Epithelial cell of proximal tubule (primary cell): ENCODE data around the gene SYT7. TPM values are rescaled to one million over a fixed set of nuclear protein-coding genes. Genes with fewer than 3 reads are reported as not detected.

Experiments used
- DNase-seq: peaks from one replicate; pipeline ENCODE4 v3.0.0-alpha.2; 2011; ENCODE audit warnings: low read depth
- H3K4me3 ChIP-seq: 2 replicates; pipeline ENCODE4 v1.5.1; 2011; ENCODE audit warnings: low read depth, mild to moderate bottlenecking, low read length
- total RNA-seq: library from RNA; depleted of rRNA; stranded (reverse); fragments of >200 nt; gene quantifications from 2 replicates; pipeline ENCODE4 v1.2.3, GENCODE V29; 2015
- TF ChIP-seq, protein P1 (sequence below): conservative IDR thresholded peaks from 2 replicates; pipeline ENCODE4 v1.5.1; 2012; ENCODE audit warnings: low read depth, mild to moderate bottlenecking, low read length

Gene SYT7
- total RNA-seq, 1 donor from 2014 or later = 0.23 TPM

DNA sequence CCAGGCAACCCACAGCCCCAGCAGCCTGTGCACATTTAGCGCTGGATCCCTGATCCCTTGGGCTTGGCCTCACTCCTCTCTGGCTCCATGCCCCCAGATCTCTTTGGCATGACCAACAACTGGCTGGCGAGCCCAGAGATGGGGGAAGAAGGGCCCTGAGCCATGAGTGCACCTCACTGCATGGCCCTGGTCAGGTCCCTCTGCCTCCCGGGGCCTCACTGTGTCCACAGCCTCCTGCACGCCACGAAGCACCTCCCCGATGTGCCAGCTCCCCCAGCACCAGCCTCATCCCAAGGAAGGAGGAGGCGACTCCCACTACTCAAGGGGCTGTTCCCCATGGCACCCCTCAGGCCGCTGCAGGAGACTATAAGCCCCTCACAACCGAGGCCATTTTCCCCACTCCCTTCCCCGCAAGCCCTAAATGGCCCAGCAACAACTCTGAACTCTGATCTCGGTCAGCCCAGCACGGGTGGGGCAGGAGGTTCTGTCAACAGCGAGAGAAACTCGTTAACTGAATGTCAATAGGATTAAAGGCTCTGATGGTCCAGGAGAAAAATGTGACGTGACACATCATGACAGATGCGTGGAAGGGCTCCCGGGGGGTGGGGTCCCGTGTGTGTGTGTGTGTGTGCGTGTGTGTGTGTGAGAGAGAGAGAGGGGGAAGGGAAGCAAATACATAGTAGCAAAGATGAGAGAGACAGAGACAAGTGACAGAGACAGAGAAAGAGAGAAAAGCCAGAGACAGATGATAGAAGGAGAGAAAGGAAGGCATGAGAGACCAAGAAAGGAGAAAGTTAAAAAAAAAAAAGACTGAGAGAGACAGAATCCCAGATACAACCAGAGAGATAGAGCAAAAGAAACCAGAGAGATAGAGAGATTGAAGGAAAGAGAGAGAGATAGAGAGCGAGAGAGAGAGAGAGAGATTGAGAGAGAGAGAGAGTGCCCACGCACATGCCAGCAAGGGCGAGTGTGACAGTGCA lies 28.4 kb upstream of the SYT7 start:
- H3K4me3 ChIP-seq = no peak overlapping the region
- no peak for DNase-seq
- TF ChIP-seq, protein P1, sequence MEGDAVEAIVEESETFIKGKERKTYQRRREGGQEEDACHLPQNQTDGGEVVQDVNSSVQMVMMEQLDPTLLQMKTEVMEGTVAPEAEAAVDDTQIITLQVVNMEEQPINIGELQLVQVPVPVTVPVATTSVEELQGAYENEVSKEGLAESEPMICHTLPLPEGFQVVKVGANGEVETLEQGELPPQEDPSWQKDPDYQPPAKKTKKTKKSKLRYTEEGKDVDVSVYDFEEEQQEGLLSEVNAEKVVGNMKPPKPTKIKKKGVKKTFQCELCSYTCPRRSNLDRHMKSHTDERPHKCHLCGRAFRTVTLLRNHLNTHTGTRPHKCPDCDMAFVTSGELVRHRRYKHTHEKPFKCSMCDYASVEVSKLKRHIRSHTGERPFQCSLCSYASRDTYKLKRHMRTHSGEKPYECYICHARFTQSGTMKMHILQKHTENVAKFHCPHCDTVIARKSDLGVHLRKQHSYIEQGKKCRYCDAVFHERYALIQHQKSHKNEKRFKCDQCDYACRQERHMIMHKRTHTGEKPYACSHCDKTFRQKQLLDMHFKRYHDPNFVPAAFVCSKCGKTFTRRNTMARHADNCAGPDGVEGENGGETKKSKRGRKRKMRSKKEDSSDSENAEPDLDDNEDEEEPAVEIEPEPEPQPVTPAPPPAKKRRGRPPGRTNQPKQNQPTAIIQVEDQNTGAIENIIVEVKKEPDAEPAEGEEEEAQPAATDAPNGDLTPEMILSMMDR = no peak

DNA sequence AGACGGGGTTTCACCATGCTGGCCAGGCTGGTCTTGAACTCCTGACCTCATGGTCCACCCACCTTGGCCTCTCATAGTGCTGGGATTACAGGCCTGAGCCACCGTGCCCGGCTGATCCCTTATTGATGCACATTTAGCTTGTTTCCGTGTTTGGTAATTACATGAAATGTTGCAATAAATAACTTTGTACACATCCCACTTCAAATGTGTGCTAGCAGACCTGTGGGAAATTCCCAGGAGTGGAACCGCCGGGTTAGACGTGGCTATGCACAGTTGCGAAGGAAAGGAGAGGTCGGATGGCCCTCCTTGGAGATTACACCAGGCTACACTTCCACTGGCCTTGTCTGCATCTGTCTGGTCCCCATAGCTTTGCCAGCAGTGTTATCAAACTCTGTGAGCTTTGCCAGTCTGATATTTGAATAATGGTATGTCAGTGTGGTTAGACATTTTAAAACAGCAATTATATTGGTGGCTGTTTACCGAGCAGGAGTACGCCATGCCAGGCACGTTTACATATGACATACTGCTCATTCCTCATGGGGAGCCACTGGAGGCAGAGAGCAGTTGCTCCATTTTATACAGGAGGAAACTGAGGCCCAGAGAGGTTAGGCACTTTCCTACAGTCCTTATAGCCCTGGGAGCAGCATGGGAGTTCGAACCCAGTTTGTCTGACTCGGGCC lies 27.2 kb upstream of the SYT7 start:
- no peak overlapping the region for H3K4me3 ChIP-seq
- DNase-seq = no peak
- TF ChIP-seq, protein P1 = no peak

DNA sequence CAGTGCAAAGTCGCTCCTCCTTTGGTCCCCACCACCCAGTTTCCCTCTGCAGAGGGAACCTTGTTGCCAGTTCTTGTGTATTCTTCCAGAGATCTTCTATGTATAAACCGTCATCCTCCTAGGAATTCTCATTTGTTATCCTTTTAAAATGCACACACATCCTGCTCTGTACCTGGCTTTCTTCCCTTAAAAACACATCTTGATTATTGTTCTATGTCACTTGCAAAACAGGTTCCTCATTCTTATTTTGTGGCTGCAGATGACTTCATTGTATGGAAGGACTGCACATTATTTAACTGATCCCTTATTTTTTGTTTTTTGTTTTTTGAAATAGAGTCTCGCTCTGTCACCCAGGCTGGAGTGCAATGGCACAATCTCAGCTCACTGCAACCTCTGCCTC lies 26.6 kb upstream of the SYT7 start:
- TF ChIP-seq, protein P1 = no peak
- no peak overlapping the region for H3K4me3 ChIP-seq
- no peak for DNase-seq

DNA sequence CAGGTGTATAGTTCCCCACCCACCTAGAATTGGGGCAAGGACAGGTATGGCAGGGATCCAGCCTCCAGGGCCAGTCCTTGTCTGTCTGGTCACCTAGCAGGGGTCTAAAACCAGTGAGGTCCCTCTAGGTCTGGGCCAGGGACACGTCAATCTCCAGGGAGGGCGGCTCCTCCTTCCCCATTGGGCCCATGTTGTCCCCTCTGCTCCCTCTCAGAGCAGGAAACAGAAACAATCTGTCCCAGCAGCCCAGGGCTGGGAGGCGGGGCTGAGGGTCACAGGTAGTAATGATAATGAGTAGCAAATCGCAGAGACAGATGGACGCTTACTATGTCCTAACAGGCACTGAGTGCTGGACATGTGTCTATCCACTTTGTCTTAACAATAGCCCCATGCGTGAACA lies 22.8 kb upstream of the SYT7 start:
- H3K4me3 ChIP-seq = no peak overlapping the region
- TF ChIP-seq, protein P1 = no peak
- no peak for DNase-seq

DNA sequence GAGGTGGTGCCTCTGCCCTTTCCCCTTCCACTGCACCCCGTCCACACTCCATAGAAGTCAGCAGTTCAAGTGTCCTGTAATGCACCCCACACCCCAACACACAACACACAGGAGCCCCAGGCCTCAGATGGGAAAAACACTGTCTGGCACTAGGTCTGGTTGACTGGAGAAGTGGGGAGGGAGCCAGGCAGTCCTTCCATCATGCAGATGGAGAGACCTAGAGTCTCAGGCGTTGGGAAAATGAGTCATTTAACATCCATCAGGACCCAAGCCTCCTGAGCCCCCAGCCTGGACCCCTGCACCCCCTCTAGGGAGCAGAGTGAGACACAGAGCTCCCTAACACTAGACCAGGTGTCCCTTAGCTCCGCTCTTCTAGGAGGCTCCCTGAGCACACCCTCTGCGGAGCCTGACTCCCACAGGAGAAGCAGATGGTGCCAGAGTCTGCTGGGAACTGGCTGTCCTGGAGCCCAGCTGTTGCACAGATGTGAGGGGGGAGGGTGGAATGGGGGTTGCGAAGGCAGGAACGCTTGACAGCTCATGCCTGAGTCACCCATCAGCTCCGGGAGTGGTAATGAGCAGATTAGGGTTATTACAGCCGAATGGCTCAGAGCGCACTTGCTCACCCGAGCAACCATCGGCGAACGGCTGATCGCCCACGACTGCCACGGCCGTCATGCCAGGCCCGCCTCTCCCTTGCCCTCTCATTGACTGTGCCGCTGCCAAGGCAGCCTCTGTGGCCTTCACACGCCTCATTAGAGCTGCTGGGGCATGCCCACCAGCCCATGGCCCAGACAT lies 22.1 kb upstream of the SYT7 start:
- TF ChIP-seq, protein P1 = no peak
- H3K4me3 ChIP-seq = no peak overlapping the region

DNA sequence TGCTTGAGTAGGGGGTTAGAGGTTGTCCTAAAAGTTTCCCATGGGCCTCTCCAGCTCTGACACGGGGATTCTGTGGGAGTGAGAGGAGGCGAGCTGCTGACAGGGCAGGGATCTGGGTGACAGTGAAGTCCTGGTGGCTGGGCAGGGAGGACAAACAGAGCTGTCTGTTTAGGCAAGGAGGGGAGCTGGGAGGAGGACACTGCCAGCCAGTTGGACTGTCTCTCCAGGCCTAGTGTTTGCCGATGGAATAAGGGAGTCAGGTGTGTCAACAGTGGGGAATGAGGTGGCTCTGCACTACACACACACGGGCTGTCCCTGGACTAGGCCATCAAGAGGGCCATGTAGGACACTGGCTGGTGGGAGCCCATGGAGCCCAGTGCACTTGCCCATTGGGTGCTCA lies 20.6 kb upstream of the SYT7 start:
- no peak for DNase-seq
- TF ChIP-seq, protein P1 = no peak

More for the DNA sequence above, 22.1 kb upstream of the SYT7 start:
- peak; percentile 56 for DNase-seq

More for the DNA sequence above, 20.6 kb upstream of the SYT7 start:
- no peak overlapping the region for H3K4me3 ChIP-seq
